DOHH2 (cell line): Measurements from ENCODE around the gene FRMD3.

Source experiments
- H3F3A ChIP-seq: fragments of 200-600 bp; sonication (generic), shearing (Covaris generic); 2 replicates; pipeline ENCODE4 v1.6.0; 2016; ENCODE audit warnings: antibody characterized with exemption, mild to moderate bottlenecking; ENCODE audit not compliant: control insufficient read depth, insufficient read depth
- H3K27ac ChIP-seq: fragments of 200-600 bp; sonication (generic); 2 replicates; pipeline ENCODE4 v1.5.1; 2014; ENCODE audit warnings: low read depth, mild to moderate bottlenecking, low read length, moderate library complexity
- H3K27me3 ChIP-seq: fragments of 200-600 bp; sonication (generic); 2 replicates; pipeline ENCODE4 v1.6.1; 2014; ENCODE audit warnings: mild to moderate bottlenecking, low read length, mixed read lengths; ENCODE audit not compliant: control insufficient read depth
- H3K36me3 ChIP-seq: fragments of 200-600 bp; sonication (generic); 2 replicates; pipeline ENCODE4 v1.6.1; 2014; ENCODE audit warnings: mild to moderate bottlenecking, low read length, moderate library complexity, mixed read lengths; ENCODE audit not compliant: control insufficient read depth
- H3K4me1 ChIP-seq: fragments of 200-600 bp; sonication (generic); 2 replicates; pipeline ENCODE4 v1.6.1; 2014; ENCODE audit warnings: mild to moderate bottlenecking, low read length, mixed read lengths; ENCODE audit not compliant: control insufficient read depth
- H3K4me2 ChIP-seq: fragments of 200-600 bp; sonication (generic); 2 replicates; pipeline ENCODE4 v1.6.0; 2014; ENCODE audit warnings: mild to moderate bottlenecking, low read length, moderate library complexity
- H3K4me3 ChIP-seq: fragments of 200-600 bp; sonication (generic); 2 replicates; pipeline ENCODE4 v1.5.1; 2014; ENCODE audit warnings: mild to moderate bottlenecking, low read length, mixed read lengths
- H3K79me2 ChIP-seq: fragments of 200-600 bp; sonication (generic); 2 replicates; pipeline ENCODE4 v1.6.1; 2014; ENCODE audit warnings: mild to moderate bottlenecking, low read length, mixed read lengths; ENCODE audit not compliant: control insufficient read depth
- H3K9me2 ChIP-seq: fragments of 200-600 bp; sonication (generic); replicated peaks from 2 replicates; pipeline ENCODE4 v1.6.1; 2014; ENCODE audit warnings: mild to moderate bottlenecking, low read length, mixed read lengths; ENCODE audit not compliant: control insufficient read depth
- H3K9me3 ChIP-seq: fragments of 200-600 bp; sonication (generic); 2 replicates; pipeline ENCODE4 v1.6.1; 2014; ENCODE audit warnings: antibody characterized with exemption, low read length, mixed read lengths; ENCODE audit not compliant: control insufficient read depth, insufficient read depth
- H4K20me1 ChIP-seq: fragments of 200-600 bp; sonication (generic); 2 replicates; pipeline ENCODE4 v1.6.0; 2014; ENCODE audit warnings: low read depth, mild to moderate bottlenecking, antibody characterized with exemption, low read length, moderate library complexity; ENCODE audit not compliant: control insufficient read depth, insufficient read depth
- EZH2phosphoT487 ChIP-seq: fragments of 200-600 bp; sonication (generic); IDR thresholded peaks from 2 replicates; pipeline ENCODE4 v1.6.1; 2017; ENCODE audit warnings: borderline replicate concordance, mild to moderate bottlenecking, antibody characterized with exemption, low read length, moderate library complexity, mixed read lengths
- TF ChIP-seq, protein P1 (sequence below): fragments of 200-600 bp; sonication (generic); IDR thresholded peaks from one replicate; pipeline ENCODE4 v1.5.1; 2014; ENCODE audit warnings: antibody characterized with exemption, mild to moderate bottlenecking, low read depth, low read length; ENCODE audit not compliant: poor library complexity, severe bottlenecking

FRMD3 gene

GRCh38 chr9:83401328-83401900, 136.8 kb downstream of the FRMD3 start:
- no peak overlapping the region for H3K4me3 ChIP-seq
- no peaks in the 10 kb centered on the region for H3K9me3 ChIP-seq
- H3K79me2 ChIP-seq: no peaks in the 10 kb centered on the region
- H3K4me2 ChIP-seq: no peak overlapping the region
- no peaks in the 10 kb centered on the region for H4K20me1 ChIP-seq
- TF ChIP-seq, protein P1, sequence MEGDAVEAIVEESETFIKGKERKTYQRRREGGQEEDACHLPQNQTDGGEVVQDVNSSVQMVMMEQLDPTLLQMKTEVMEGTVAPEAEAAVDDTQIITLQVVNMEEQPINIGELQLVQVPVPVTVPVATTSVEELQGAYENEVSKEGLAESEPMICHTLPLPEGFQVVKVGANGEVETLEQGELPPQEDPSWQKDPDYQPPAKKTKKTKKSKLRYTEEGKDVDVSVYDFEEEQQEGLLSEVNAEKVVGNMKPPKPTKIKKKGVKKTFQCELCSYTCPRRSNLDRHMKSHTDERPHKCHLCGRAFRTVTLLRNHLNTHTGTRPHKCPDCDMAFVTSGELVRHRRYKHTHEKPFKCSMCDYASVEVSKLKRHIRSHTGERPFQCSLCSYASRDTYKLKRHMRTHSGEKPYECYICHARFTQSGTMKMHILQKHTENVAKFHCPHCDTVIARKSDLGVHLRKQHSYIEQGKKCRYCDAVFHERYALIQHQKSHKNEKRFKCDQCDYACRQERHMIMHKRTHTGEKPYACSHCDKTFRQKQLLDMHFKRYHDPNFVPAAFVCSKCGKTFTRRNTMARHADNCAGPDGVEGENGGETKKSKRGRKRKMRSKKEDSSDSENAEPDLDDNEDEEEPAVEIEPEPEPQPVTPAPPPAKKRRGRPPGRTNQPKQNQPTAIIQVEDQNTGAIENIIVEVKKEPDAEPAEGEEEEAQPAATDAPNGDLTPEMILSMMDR: no peak
- no peak for TF ChIP-seq EZH2phosphoT487
- H3K36me3 ChIP-seq: no peaks in the 10 kb centered on the region
- H3K27me3 ChIP-seq: no peaks in the 10 kb centered on the region
- no peaks in the 10 kb centered on the region for H3K4me1 ChIP-seq
- no peaks in the 10 kb centered on the region for H3K9me2 ChIP-seq
- no peaks in the 10 kb centered on the region for H3F3A ChIP-seq
- no peak overlapping the region for H3K27ac ChIP-seq

- H3K27ac ChIP-seq: no peak overlapping the region
- no peaks in the 10 kb centered on the region for H3K27me3 ChIP-seq
- no peaks in the 10 kb centered on the region for H3K79me2 ChIP-seq
- TF ChIP-seq, protein P1: no peak
- no peak for TF ChIP-seq EZH2phosphoT487
- no peaks in the 10 kb centered on the region for H3F3A ChIP-seq
- H3K4me3 ChIP-seq: no peak overlapping the region
- no peaks in the 10 kb centered on the region for H3K36me3 ChIP-seq
- no peak overlapping the region for H3K4me2 ChIP-seq
- H3K4me1 ChIP-seq: no peaks in the 10 kb centered on the region
- no peaks in the 10 kb centered on the region for H3K9me3 ChIP-seq
- H3K9me2 ChIP-seq: no peaks in the 10 kb centered on the region
- H4K20me1 ChIP-seq: no peaks in the 10 kb centered on the region
These were observed 141.4 kb downstream of the FRMD3 start for GRCh38 chr9:83396813-83397212.

- H3K4me3 ChIP-seq: no peak overlapping the region
- no peaks in the 10 kb centered on the region for H3K36me3 ChIP-seq
- no peaks in the 10 kb centered on the region for H3K9me2 ChIP-seq
- no peaks in the 10 kb centered on the region for H3K4me1 ChIP-seq
- no peak overlapping the region for H3K27ac ChIP-seq
- TF ChIP-seq EZH2phosphoT487: no peak
- TF ChIP-seq, protein P1: no peak
- no peaks in the 10 kb centered on the region for H4K20me1 ChIP-seq
- no peak overlapping the region for H3K4me2 ChIP-seq
- no peaks in the 10 kb centered on the region for H3K79me2 ChIP-seq
- no peaks in the 10 kb centered on the region for H3F3A ChIP-seq
- no peaks in the 10 kb centered on the region for H3K27me3 ChIP-seq
- H3K9me3 ChIP-seq: no peaks in the 10 kb centered on the region
These were observed 141.9 kb downstream of the FRMD3 start for GRCh38 chr9:83396342-83396741.

DNA sequence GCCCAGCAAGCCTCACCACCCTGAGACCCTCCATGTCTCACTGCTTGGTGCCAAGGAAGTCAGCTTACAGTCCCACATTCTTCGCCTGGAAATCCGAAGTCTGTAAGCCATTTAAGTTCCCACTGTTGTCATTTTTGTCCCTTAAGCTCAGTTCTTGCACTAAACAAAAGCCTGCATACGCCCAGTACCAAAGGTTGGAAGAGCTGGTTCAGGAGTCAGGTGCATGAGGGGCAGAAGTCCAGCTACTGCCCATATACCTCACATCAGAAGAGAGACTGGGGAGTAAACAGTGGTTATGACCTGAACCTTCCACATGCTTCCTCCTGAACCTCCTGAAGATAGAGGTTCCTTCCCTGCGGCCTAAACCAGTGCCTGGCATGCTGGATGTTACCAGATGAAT, 146.0 kb downstream of the FRMD3 start:
- no peaks in the 10 kb centered on the region for H3K9me3 ChIP-seq
- H3K4me2 ChIP-seq: no peak overlapping the region
- H3K36me3 ChIP-seq: no peaks in the 10 kb centered on the region
- no peaks in the 10 kb centered on the region for H3K79me2 ChIP-seq
- TF ChIP-seq, protein P1: no peak
- no peak for TF ChIP-seq EZH2phosphoT487
- no peaks in the 10 kb centered on the region for H3K9me2 ChIP-seq
- H4K20me1 ChIP-seq: no peaks in the 10 kb centered on the region
- H3K4me1 ChIP-seq: no peaks in the 10 kb centered on the region
- H3K27me3 ChIP-seq: no peaks in the 10 kb centered on the region
- no peak overlapping the region for H3K27ac ChIP-seq
- no peak overlapping the region for H3K4me3 ChIP-seq
- no peaks in the 10 kb centered on the region for H3F3A ChIP-seq
